GM18502 (cell line): ENCODE measurements around the gene KLHDC7A.

Experiments used
- ATAC-seq: cut with Tn5 transposase; IDR thresholded peaks from one replicate; pipeline ENCODE4 v1.9.1; 2021; ENCODE audit warnings: mild to moderate bottlenecking; ENCODE audit not compliant: unreplicated experiment, poor library complexity

KLHDC7A gene

GRCh38 chr1:18501833-18502232 lies 21.1 kb downstream of the KLHDC7A start:
- ATAC-seq: no peak

DNA sequence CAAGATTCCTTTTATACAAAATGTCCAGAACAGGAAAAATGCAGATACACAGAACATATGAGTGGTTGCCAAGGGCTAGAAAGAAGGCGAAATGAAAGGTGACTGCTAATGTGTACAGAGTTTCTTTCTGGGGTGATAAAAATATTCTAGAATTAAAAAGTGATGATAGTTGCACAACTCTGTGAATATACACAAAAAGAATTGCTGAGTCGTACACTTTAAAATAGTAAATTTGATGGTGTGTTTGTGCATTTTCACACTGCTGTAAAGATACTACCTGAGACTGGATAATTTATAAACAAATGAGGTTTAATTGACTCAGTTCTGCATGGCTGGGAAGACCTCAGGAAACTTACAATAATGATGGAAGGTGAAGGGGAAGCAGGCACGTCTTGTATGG lies 23.9 kb downstream of the KLHDC7A start:
- ATAC-seq: no peak

- no peak for ATAC-seq
Measured at GRCh38 chr1:18505666-18506065, 24.9 kb downstream of the KLHDC7A start.

DNA sequence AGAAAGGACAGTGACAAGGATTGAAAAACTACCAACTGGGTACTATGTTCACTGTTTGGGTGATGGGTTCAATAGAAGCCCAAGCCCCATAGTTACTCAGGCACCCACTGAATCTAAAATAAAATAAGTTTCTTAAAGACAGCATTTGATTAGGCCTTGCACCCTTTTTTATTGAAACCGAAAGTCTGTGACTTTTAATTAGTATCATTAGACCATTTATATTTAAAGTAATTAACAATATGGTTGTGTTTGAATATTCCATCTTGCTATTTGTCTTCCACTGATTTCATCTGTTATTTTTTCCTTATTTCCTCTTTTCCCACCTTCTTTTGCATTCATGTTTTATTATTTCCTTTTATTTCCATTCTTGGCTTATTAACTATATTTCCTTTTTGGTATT lies 27.4 kb downstream of the KLHDC7A start:
- no peak for ATAC-seq

DNA sequence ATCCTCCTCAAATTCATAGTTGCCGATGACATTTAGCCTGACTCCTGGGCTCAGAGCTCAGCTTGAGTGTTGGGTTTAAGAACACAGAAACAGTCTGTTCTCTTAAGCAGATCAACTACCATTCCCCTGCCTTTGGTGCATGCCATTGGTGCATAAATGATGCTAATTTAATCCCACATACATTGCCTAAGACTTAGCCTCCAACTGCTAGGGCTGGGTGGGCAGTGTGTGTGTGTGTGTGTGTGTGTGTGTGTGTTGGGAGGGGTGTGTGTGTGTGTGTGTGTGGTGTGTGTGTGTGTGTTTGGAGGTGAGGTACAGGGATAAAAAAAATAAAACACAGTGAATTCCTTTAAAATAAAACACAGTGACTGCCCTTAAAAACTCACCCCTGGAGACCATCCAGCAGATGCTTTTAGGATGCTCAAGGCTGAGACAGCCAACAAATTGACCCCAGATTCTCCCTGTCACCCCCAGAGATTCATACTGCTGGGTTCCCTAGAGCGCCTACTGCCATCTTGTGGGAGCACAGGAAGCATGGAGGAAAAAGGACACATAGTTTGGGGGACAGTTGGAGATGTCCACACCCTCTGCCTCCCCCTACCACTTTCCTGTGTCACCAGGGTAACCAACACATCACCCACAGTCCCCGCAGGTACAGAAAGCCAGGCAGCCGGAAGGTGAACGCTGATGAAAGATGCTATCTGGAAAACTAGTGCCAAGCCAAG lies 30.6 kb downstream of the KLHDC7A start:
- no peak for ATAC-seq

DNA sequence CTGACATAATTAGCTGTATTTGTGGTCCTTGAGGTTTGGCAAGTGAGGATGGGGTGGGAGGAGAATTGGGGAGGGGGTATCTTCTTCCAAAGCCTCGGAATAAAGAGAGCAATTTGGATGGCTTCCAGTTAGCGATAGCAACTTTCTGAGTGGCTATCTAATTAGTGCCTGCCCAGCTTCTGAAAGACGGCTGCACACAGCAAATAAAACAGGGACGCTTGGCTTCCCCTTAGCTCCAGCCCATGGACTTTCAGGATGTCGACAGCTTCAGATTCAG lies 31.1 kb downstream of the KLHDC7A start:
- ATAC-seq: no peak

DNA sequence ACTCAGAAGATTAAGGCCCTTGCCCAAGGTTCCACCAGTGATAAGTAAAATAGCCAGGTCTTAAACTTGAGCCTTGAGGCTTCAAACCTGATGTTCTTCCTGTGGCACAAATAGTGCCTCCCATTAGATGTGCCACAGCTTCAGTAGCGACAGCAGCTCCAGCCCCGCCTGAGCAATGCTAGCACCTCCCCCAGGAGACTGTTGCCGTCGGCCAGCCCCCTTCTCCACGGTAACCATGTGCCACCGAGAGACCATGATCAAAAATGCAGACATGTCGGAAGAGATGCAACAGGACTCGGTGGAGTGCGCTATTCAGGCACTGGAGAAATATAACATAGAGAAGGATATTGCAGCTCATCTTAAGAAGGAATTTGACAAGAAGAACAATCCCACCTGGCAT lies 32.2 kb downstream of the KLHDC7A start:
- no peak for ATAC-seq

- ATAC-seq: no peak
Measured at GRCh38 chr1:18513995-18514394, 33.3 kb downstream of the KLHDC7A start.

GRCh38 chr1:18515120-18515667 lies 34.5 kb downstream of the KLHDC7A start:
- ATAC-seq: no peak

DNA sequence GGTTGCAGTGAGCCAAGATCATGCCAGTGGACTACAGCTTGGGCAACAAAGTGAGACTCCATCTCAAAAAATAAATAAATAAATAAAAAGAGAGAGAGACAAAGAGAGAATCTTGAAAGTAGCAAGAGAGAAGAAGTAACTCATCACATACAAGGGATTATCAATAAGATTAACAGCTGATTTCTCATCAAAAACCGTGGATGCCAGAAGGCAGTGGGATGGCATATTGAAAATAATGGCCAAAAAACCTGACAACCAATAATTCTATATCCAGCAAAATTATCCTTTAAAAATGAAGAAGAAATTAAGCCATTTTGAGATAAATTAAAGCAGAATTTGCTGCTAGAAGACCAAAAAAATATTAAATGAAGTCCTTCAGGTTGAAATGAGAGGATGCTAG lies 35.7 kb downstream of the KLHDC7A start:
- ATAC-seq: no peak

DNA sequence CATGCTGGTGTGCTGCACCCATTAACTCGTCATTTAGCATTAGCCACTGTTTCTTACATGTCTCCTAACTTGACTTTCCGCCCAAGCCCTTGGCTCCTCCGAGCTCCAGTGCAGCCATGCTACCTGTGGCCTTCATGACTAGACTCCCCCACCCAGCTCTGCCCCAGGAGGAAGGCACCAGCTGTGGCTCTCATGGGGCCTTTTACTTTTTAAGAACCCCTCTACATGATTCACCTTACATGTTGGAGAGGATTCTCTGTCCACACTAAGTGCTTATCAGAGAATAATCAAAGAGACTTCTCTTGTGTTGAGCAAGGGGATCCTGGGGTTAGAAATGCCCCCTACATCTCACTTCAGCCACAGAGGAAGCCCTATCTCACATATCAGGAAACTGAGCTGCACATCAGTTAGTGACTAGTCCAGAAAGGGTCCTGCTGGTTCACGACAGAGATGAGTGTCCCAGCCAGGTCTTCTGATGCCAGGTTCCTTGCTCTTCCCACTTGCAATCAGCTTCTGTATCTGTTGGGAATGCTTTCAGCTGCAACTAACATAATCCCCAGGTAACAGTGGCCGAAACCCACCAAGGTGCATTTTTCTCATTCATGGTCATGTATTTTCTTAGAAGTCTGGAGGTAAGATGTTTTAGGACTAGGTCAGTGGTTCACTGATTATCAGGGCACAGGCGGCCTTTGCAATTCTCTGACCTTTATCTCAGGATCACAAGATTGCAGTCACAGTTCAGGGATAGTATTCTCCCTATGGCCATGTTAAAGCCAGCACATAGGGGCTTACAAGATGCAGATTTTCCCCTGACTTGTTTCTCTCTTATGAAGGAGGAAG lies 45.9 kb downstream of the KLHDC7A start:
- no peak for ATAC-seq

DNA sequence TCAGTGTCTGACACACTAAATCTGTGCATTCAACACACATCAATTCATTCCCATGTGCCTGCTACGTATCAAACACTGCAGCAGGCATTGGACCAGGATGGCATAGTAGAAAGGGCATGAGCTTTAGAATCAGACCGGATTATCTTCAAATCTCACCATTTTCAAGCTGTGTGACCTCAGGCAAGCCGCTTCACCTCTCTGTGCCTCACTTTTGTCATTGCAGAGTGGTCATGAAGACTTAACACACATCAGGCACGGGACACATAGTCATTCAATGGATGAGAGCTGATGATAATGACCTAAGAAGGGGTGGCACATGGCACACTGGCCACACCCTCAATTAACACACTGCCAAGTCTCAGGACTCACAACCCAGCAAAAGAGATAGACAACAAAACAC lies 46.8 kb downstream of the KLHDC7A start:
- no peak for ATAC-seq

GRCh38 chr1:18527921-18528320 lies 47.2 kb downstream of the KLHDC7A start:
- no peak for ATAC-seq

DNA sequence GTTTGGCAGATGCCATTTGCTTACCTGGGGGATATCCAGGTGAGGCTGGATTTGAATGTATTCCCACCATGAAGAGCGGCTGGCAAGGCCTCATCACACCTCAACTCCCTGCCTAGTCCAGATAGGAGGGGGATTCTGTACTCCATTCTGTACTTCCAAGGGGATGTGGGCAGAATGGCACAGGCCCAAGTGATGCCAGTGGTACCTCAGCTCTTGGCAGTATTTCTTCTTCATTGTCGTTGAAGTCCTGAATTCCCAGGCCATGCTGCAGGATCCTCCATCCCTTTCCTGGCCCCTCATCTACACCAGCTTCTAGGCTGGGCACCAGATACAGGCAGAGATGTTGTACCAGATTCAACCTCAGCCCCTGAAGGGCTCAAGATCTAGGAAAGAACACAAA lies 47.9 kb downstream of the KLHDC7A start:
- ATAC-seq: no peak

DNA sequence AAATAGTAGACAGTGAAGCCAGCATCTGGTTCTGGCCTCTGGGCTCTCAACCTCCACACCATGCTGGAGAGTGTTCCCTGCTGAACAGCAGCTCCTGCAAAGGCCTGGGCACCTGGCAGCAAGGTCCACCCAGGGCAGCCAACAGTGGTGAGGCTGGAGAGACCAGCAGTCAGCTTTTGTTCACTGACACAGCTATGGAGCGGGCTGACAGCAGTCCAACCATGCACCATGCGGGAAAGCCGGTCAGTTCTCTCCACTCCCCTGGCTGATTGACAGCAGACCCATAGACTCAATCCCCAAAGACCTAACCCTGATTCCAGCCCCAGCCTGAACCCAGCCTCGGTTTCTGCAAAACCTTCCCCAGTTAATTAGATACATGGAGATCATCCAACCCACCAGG lies 49.0 kb downstream of the KLHDC7A start:
- ATAC-seq: no peak

DNA sequence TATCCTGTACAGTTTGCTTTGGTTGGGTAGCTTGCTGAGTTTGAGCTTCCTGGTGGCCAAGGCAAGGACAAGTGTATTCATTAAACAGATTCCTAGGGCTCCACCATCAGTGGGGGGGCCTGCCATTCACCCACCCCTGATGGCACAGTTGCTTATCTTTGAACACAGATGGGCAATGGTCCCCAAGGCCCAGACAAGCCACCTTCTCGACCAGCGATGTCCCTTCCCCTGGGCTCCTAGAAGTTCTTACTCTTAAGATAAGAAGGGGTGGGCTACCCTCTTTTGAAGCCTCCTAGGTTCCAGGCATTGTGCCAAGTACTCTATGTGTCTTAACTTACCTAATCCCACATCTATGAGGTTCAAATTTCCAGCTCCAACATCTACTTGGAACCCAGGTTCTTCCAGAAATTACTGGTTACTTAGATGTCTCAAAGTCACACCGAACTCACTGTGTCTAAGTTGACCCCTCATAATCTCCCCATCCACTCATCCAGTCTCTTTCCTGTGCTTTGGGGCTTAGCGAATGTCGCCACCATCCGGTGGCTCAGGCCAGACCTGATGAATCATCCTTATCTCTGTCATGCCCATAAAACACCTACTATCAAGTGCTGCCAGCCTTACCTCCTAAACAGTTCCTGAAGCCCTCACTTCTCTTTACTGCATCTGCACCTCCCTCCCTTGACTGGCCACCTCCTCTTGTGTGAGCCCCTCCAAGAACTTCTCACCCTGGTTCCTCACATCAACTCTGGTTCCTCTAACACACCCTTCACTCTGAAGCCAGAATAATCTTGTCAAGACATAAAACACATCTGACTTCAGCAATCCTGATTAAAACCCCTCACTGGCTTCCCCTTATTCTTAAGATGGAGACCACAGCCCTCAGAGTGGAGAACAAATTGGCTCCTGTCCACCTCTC lies 50.1 kb downstream of the KLHDC7A start:
- no peak for ATAC-seq

DNA sequence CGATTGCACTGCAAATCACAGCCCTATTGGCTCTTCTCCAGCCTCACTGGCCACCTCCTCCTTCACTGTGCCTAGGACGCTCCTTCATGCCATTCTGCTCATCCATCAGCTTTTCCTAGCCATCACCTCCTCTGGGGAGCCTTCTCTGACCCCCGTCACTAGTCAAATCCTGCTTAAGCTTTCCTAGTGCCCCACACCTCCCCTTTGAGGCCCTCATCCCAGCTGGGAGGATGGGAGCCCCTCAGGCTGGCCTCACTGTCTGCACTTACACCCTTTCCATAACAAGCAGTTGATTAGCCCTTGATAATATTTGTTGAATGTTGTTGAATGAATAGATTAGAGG lies 50.7 kb downstream of the KLHDC7A start:
- no peak for ATAC-seq

DNA sequence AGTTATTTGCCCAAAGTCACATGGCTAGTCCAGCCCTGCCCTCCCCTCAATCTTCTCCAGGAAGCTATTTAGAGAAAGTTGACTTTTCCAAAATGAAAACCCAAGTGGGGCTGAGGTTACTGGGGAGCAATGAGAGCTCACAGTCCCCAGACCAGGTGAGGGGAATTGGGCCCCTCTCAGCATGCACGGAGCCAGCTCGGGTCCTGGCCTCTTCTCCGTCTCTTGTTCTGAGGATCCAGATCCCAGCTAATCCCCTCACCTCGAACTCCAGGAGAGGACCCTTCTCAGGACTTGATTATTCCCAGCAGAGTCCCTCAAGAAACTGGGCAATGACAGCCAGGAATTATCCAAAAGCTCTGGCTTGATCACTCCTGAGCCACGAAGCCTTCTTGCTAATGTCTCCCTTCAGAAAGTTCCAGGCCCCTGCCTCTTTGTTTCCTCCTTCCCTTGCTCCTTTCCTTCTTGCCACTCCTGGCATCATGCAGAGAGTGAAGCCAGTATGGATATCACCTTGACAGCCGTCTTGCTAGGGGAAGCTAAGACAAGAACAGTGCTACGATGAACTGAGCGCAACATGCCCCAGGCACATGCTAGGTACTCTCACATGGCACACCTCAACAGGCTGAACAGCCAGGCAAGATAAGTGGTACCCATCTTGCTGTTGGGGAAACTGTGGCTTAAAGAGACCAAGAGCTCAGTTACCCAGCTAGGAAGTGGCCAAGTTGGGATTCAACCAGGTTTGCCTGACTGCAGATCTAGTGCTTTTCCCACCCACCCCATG lies 51.9 kb downstream of the KLHDC7A start:
- no peak for ATAC-seq

GRCh38 chr1:18533259-18533658 lies 52.5 kb downstream of the KLHDC7A start:
- ATAC-seq: no peak

- no peak for ATAC-seq
Measured at GRCh38 chr1:18534810-18535205, 54.1 kb downstream of the KLHDC7A start.
